Measurements from ENCODE around the gene TTLL11. TPM values are rescaled to one million over a fixed set of nuclear protein-coding genes. Genes with fewer than 3 reads are reported as not detected.

The TTLL11 gene
- total RNA-seq, 6 experiments from 2014 or later: 3.2 to 5.2 (median 4.1) TPM

GRCh38 chr9:121902461-121903135 lies 190.5 kb downstream of the TTLL11 start:
- H3K27ac ChIP-seq: no peak overlapping the region
- DNase-seq: no peak
- 65% methylated on average over 7 of the region's 7 CpGs for WGBS (ENCODE audit: insufficient coverage, low coverage, low lambda C conversion rate, missing lambda C conversion rate)

GRCh38 chr9:121901616-121902015 lies 191.5 kb downstream of the TTLL11 start:
- ATAC-seq (no peak), DNase-seq (no peak)
- no peak overlapping the region for H3K27ac ChIP-seq
- TF ChIP-seq POLR2A (IDR thresholded peaks at IDR 0.05): no peak
- TF ChIP-seq, protein P1, sequence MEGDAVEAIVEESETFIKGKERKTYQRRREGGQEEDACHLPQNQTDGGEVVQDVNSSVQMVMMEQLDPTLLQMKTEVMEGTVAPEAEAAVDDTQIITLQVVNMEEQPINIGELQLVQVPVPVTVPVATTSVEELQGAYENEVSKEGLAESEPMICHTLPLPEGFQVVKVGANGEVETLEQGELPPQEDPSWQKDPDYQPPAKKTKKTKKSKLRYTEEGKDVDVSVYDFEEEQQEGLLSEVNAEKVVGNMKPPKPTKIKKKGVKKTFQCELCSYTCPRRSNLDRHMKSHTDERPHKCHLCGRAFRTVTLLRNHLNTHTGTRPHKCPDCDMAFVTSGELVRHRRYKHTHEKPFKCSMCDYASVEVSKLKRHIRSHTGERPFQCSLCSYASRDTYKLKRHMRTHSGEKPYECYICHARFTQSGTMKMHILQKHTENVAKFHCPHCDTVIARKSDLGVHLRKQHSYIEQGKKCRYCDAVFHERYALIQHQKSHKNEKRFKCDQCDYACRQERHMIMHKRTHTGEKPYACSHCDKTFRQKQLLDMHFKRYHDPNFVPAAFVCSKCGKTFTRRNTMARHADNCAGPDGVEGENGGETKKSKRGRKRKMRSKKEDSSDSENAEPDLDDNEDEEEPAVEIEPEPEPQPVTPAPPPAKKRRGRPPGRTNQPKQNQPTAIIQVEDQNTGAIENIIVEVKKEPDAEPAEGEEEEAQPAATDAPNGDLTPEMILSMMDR (IDR thresholded peaks at IDR 0.05): no peak
- 90% methylated on average over 3 of the region's 3 CpGs for WGBS (ENCODE audit: insufficient coverage, low coverage, low lambda C conversion rate, missing lambda C conversion rate)
- intact Hi-C loops (cut with DNase I): no loop called here
- no peaks in the 10 kb centered on the region for H3K27me3 ChIP-seq
- H3K9me3 ChIP-seq: no peaks in the 10 kb centered on the region
- H3K4me1 ChIP-seq: no peaks in the 10 kb centered on the region
- no peaks in the 10 kb centered on the region for H3K36me3 ChIP-seq
- no peak overlapping the region for H3K4me3 ChIP-seq

More at GRCh38 chr9:121902461-121903135, 190.5 kb downstream of the TTLL11 start:
- no peak for ATAC-seq
- intact Hi-C loops (cut with DNase I): no loop called here
- no peak for TF ChIP-seq POLR2A (IDR thresholded peaks at IDR 0.05)
- TF ChIP-seq, protein P1 (IDR thresholded peaks at IDR 0.05): no peak
- Histone ChIP-seq H3K4me1 (no peaks in the 10 kb centered on the region), H3K27me3 (no peaks in the 10 kb centered on the region), H3K36me3 (no peaks in the 10 kb centered on the region), H3K4me3 (no peak overlapping the region), H3K9me3 (no peaks in the 10 kb centered on the region)

- DNase-seq (no peak), ATAC-seq (no peak)
- Histone ChIP-seq H3K27ac (no peak overlapping the region), H3K27me3 (no peaks in the 10 kb centered on the region), H3K4me1 (no peaks in the 10 kb centered on the region), H3K36me3 (no peaks in the 10 kb centered on the region), H3K4me3 (no peak overlapping the region), H3K9me3 (no peaks in the 10 kb centered on the region)
- 67% methylated on average over 5 of the region's 5 CpGs for WGBS (ENCODE audit: insufficient coverage, low coverage, low lambda C conversion rate, missing lambda C conversion rate)
- intact Hi-C loops (cut with DNase I): no loop called here
- no peak for TF ChIP-seq POLR2A (IDR thresholded peaks at IDR 0.05)
- TF ChIP-seq, protein P1 (IDR thresholded peaks at IDR 0.05): no peak
Measured at GRCh38 chr9:121900163-121900562, 192.9 kb downstream of the TTLL11 start.

GRCh38 chr9:121898856-121899255 lies 194.3 kb downstream of the TTLL11 start:
- ATAC-seq (no peak), DNase-seq (no peak)
- TF ChIP-seq POLR2A (IDR thresholded peaks at IDR 0.05): no peak
- TF ChIP-seq, protein P1 (IDR thresholded peaks at IDR 0.05): no peak
- intact Hi-C loops (cut with DNase I): no loop called here
- H3K27ac ChIP-seq: no peak overlapping the region
- H3K4me3 ChIP-seq: no peak overlapping the region
- H3K27me3 ChIP-seq: no peaks in the 10 kb centered on the region
- H3K9me3 ChIP-seq: no peaks in the 10 kb centered on the region
- WGBS (ENCODE audit: insufficient coverage, low coverage, low lambda C conversion rate, missing lambda C conversion rate): 94% methylated on average over 3 of the region's 4 CpGs
- H3K4me1 ChIP-seq: no peaks in the 10 kb centered on the region
- H3K36me3 ChIP-seq: no peaks in the 10 kb centered on the region

Data from right lobe of liver (tissue), 6 donors.